GM18520 (cell line): ENCODE data around the gene ONECUT1.
A peak's percentile ranks its signal among the peaks of the same experiment; 100 is the strongest.

Experiments
- ATAC-seq: cut with Tn5 transposase; IDR thresholded peaks from one replicate; pipeline ENCODE4 v1.9.1; 2021; ENCODE audit not compliant: unreplicated experiment

Gene ONECUT1

DNA sequence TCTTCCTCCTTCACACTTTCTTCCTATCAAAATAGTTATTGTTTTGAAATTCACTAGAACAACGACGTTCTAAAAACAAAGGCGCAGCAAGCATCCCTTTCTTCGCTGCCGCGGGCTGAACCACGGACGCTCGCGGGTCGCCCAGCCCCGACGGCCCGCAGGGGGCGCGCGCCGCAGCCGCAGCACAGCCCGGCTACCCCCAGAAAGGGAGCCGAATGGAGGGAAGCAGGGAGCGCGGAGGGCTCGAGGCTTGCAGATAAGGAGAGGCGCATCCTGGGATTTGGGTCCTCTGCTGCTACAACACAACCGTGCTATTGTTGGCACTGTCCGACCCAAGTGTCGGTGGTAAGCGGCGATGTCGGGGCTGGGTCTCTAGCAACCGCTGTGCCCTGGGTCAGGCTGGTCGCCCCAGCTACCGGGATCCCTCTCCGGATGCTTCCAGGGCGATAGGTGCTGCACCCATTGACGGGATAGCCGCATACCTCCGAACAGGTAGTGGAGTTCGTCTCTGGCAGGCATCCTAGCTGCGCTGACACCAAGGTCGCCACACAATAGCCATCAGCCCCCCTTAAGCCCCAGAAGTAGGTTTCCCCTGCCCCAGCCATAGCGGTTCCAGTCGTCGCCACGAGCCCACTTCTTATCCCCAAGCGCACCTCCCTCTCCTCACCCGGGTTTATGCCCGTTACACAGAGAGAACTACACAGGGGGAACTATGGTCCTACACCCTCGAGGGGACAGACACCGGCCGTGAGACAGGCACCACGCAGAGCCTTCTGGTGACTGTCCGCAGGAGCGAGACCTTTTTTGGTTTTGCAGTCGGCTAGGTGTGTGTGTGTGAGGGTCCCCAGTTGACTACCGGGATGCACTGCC, 6.0 kb downstream of the ONECUT1 start:
- ATAC-seq, result no peak

- no peak for ATAC-seq
Measured at GRCh38 chr15:52783191-52783829, 6.8 kb downstream of the ONECUT1 start.

DNA sequence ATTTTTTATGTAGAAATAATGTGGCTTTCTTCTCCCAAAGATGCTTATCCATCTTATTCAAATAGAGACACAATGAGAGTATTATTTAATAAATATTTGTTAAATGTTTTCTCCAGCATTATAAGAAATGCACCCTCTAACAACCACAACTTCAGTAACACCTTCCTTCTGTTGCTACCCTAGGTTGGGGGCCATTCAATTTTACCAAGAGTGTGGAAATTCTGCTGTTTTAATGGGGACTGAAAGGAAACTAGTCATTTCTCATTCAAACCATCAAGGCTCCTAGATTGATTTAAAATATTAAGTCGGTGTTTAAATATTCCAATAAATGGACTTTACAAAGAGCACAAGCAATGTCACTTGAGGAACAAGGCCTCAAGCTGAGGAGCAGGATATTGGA, 7.6 kb downstream of the ONECUT1 start:
- ATAC-seq, result no peak

- peak; percentile 63 for ATAC-seq
Measured at GRCh38 chr15:52780172-52780980, 9.8 kb downstream of the ONECUT1 start.

GRCh38 chr15:52778457-52778856, 11.7 kb downstream of the ONECUT1 start:
- ATAC-seq, result no peak

DNA sequence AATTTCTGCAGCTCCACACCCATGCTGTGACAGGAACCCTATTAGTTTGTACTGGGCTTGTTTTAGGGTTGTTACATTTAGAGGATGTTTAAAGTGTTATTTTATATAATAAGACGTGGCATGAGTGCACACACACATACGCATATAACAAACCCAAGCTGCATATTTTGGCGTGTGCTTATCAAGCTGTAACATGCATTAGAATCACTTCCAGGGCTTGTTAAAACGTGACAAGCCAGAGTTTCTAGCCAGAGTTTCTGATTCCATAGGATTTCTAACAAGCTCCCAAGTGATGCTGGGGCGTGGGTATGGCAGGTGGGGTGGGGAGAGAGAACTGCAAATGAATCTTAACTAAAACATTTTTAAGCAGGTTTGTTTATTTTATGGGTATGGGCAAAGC, 17.4 kb downstream of the ONECUT1 start:
- no peak for ATAC-seq

GRCh38 chr15:52765785-52766184, 24.4 kb downstream of the ONECUT1 start:
- ATAC-seq, result no peak

DNA sequence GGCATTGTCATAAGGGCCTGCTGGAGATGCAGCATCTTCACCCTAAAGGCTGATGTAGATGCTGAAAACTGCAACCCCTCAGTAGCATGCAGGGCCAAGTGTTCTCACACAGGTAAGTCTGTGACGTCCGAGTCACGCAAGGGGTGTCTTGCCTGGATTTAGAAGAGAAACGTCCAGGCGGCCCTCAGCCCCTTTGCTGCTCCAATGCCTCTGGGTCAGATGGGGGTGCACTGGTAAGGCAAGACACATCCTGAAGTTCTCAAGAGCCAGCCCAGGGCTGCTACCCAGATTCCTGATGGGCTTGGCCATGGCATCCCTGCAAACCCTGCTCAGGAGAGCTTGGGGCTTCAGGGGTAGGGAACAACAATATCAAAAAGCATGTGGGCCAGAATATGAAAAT, 25.4 kb downstream of the ONECUT1 start:
- no peak for ATAC-seq

- ATAC-seq, result no peak
Measured at GRCh38 chr15:52762621-52763020, 27.5 kb downstream of the ONECUT1 start.

DNA sequence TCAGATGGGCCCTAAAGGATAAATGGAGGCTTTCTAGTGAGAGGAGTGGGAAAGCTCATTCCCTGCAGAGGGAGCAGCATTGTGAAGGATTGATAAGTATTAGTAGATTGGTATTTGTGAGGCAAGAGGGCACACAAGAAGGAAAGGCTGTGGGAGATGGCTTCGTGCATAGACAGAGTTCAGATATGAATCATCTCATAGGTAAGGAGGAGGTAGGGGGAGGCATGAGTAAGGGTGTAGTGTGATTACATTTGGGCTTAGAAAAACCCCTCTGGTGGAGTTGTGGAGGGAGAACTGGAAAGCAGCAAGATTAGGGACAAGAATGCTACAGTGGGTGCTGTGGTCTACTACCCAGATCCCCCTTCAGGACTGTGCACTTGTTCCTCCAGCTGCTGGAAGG, 29.6 kb downstream of the ONECUT1 start:
- no peak for ATAC-seq

DNA sequence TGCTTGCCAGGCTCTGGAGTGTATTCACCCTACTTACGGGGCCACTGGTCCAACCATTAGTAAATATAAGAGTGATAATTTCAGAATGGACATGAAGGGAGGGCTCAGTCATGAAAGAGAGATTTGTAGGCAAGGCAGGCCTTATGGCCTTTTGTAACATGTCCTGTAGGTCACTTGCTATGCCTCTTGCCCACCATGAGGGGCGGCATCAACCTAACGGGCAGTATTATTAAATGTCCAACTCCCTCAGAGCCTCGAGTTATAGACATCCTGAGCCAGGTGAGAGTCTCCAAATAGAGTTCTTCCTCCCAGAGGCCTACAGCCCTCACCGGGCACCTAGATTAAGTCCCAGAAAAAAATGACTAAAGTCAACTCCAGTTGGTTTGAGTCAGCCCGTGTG, 30.2 kb downstream of the ONECUT1 start:
- ATAC-seq, result no peak

- ATAC-seq, result no peak
Measured at GRCh38 chr15:52757496-52757895, 32.6 kb downstream of the ONECUT1 start.

DNA sequence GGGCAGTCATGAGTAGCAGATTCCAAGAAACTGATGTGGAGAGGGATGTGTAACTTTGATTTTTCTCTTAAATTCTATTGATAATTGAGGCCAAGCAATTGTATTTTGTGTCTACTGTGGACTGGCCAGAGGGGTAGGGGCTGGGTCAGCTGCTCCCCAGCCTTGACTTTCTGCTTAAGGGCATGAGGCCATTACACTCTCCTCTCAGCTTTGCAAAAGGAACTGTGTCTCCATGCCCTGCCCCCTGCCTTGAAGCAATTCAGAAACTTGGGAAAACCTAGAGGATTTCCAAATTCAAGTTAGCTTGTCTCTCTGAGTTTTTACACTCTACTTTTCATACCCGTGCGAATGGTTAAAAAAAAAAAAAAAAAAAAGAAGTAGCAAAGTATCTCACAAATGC, 38.6 kb downstream of the ONECUT1 start:
- ATAC-seq, result no peak

DNA sequence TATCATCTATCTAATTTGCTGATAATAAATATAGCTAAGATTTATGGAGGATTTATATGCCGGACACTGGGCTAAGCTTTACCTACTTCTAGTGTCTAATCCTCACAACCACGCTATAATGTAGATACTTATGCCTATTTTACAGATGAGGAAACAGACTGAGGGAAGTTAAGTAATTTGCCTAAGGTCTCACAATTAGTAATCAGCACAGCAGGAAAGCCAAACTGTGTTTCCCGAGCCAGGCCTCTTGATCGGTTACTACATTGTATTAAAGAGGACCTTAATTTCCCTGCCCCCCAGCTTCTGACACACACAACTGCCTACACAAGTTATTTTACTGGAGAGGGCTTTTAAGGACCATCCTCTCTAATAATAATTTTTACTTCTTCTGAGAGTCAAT, 40.9 kb downstream of the ONECUT1 start:
- peak; percentile 46 for ATAC-seq

DNA sequence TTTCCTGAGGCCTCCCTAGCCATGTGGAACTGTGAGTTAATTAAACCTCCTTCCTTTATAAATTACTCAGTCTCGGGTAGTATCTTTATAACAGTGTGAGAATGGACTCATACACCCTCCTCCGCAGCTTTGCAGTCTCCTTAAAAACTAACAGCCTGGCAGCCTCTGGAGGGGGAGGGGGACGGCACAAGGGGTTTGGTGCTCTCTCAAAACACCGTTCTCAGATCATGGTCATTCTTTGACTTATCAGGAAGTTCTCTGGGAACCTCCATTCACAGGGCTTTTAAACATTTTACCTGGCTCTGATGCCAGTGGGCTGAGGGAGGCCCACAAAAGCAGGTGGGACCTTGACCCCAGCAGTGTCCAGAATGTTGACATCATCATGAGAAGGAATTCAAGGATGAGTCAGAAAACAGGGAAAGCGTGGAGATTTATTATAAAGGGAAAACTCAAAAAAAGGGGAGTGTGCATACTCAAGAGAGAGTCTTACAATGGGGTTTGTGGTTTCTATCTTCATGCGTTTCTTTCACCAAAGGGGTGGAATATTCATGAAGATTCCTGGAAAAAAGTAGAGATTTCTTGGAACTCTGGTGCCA, 43.9 kb downstream of the ONECUT1 start:
- no peak for ATAC-seq

GRCh38 chr15:52745326-52746161, 44.6 kb downstream of the ONECUT1 start:
- no peak for ATAC-seq

- no peak for ATAC-seq
Measured at GRCh38 chr15:52738311-52738710, 51.8 kb downstream of the ONECUT1 start.

- no peak for ATAC-seq
Measured at GRCh38 chr15:52737720-52738119, 52.4 kb downstream of the ONECUT1 start.

- peak; percentile 50 for ATAC-seq
Measured at GRCh38 chr15:52735231-52736089, 54.7 kb downstream of the ONECUT1 start.
